HepG2 (cell line): Measurements from ENCODE around the gene SDR39U1. TPM values are rescaled to one million over a fixed set of nuclear protein-coding genes. Genes with fewer than 3 reads are reported as not detected.

Experiments used
- ARID5B ChIP-seq: IDR thresholded peaks from 2 replicates; pipeline ENCODE4 v1.4.0; 2020; ENCODE audit warnings: mild to moderate bottlenecking, missing genetic modification reagents
- HMGA1 ChIP-seq: sonication (generic); formaldehyde crosslinking; conservative IDR thresholded peaks from 2 replicates; pipeline ENCODE4 v1.4.0; 2020; ENCODE audit warnings: missing genetic modification reagents
- MXD1 ChIP-seq: sonication (generic); formaldehyde crosslinking; IDR thresholded peaks from 2 replicates; pipeline ENCODE4 v1.4.0; 2020; ENCODE audit warnings: mild to moderate bottlenecking, missing genetic modification reagents
- SETDB1 ChIP-seq: sonication (generic); formaldehyde crosslinking; IDR thresholded peaks from 2 replicates; pipeline ENCODE4 v1.5.1; 2020; ENCODE audit warnings: missing genetic modification reagents, mild to moderate bottlenecking, borderline replicate concordance
- USF2 ChIP-seq, 2 experiments: sonication (generic) in 1 of 2; formaldehyde crosslinking in 1 of 2; IDR thresholded peaks; 2 replicates each; pipeline versions ENCODE4 v1.5.1 to v1.6.1; 2011 to 2020; ENCODE audit warnings: borderline replicate concordance in 1 of 2, low read depth in 1 of 2, low read length in 1 of 2, mild to moderate bottlenecking in 1 of 2, missing genetic modification reagents in 1 of 2, moderate library complexity in 1 of 2
- ZBTB34 ChIP-seq: sonication (generic); formaldehyde crosslinking; IDR thresholded peaks from 2 replicates; pipeline ENCODE4 v1.8.0; 2022; ENCODE audit warnings: mild to moderate bottlenecking, missing genetic modification reagents
- ZNF331 ChIP-seq: sonication (generic); formaldehyde crosslinking; IDR thresholded peaks from 2 replicates; pipeline ENCODE4 v1.4.0; 2020; ENCODE audit warnings: missing genetic modification reagents
- ZNF343 ChIP-seq: sonication (generic); formaldehyde crosslinking; IDR thresholded peaks from 2 replicates; pipeline ENCODE4 v1.4.0; 2020; ENCODE audit warnings: mild to moderate bottlenecking, missing genetic modification reagents
- ZNF552 ChIP-seq: sonication (generic); formaldehyde crosslinking; IDR thresholded peaks from 2 replicates; pipeline ENCODE4 v1.9.0; 2022; ENCODE audit warnings: missing genetic modification reagents, mild to moderate bottlenecking, borderline replicate concordance
- ZNF558 ChIP-seq: sonication (generic); formaldehyde crosslinking; IDR thresholded peaks from 2 replicates; pipeline ENCODE4 v1.9.0; 2022; ENCODE audit warnings: mild to moderate bottlenecking, missing genetic modification reagents, borderline replicate concordance
- ZNF644 ChIP-seq: IDR thresholded peaks from 2 replicates; pipeline ENCODE4 v1.6.1; 2016; ENCODE audit warnings: low read depth
- ZNF710 ChIP-seq: sonication (generic); formaldehyde crosslinking; IDR thresholded peaks from 2 replicates; pipeline ENCODE4 v1.5.0; 2020; ENCODE audit warnings: mild to moderate bottlenecking, missing genetic modification reagents, borderline replicate concordance
- ZNF782 ChIP-seq: sonication (generic); formaldehyde crosslinking; IDR thresholded peaks from 2 replicates; pipeline ENCODE4 v1.4.0; 2020; ENCODE audit warnings: missing genetic modification reagents, mild to moderate bottlenecking, borderline replicate concordance
- polyA plus RNA-seq, 8 experiments: library from polyadenylated mRNA; depleted of rRNA in 3 of 8; stranded (reverse) in 7 of 8; unstranded in 1 of 8; fragments of >200 nt; fragmentation: Illumina TruSeq in 4 of 8; extraction: Trizol in 4 of 8; gene quantifications; 2 replicates each; pipeline versions ENCODE4 v1.2.1 to v1.2.3, GENCODE V29; 2011 to 2016; ENCODE audit warnings: low read depth in 4 of 8, missing spikeins in 1 of 8, mixed read lengths in 1 of 8; ENCODE audit not compliant: insufficient read depth in 1 of 8
- total RNA-seq, 5 experiments: library from RNA; depleted of rRNA; stranded (reverse); fragments of >200 nt; fragmentation: Illumina TruSeq; extraction: Trizol; gene quantifications; 2 replicates each; pipeline ENCODE4 v1.2.3, GENCODE V29; 2016; ENCODE audit warnings: low read depth in 1 of 5

The SDR39U1 gene
- total and polyA plus RNA-seq, 2 of the 13 experiments (the other 11 are each of a cell fraction or from before 2014, with no cell fraction given), result 34.4 to 129 TPM

GRCh38 chr14:24481622-24482324, 39.2 kb upstream of the SDR39U1 start (continued):
- TF ChIP-seq USF2 (IDR thresholded peaks at IDR 0.05; ENCODE audit: low read depth, low read length), result peak; percentile 19; the same call in 1 of the 2 replicates
- TF ChIP-seq USF2 (CRISPR knock-in tag; IDR thresholded peaks at IDR 0.05; ENCODE audit: borderline replicate concordance), result 0 out of 2 replicates have a peak, but pooled peaks have one; percentile 20
- TF ChIP-seq SETDB1 (CRISPR knock-in tag), result no peak
- peak; percentile 92 for TF ChIP-seq ZNF331 (CRISPR knock-in tag)
- TF ChIP-seq ZNF710 (CRISPR knock-in tag), result no peak; the same call in 1 of the 2 replicates
- TF ChIP-seq HMGA1 (CRISPR knock-in tag), result no peak
- TF ChIP-seq ZNF782 (CRISPR knock-in tag), result peak; percentile 98
- no peak for TF ChIP-seq ZNF552
- peak; percentile 51; the same call in 1 of the 2 replicates for TF ChIP-seq ZNF558
- TF ChIP-seq ARID5B, result peak; percentile 83
- peak; percentile 67; the same call in 1 of the 2 replicates for TF ChIP-seq MXD1 (CRISPR knock-in tag)
- peak; percentile 25; the same call in 1 of the 2 replicates for TF ChIP-seq ZBTB34 (CRISPR knock-in tag)
- peak; percentile 93 for TF ChIP-seq ZNF644 (CRISPR knock-in tag)
- peak; percentile 91 for TF ChIP-seq ZNF343 (CRISPR knock-in tag)
